Kidney epithelial cell (primary cell): ENCODE results near the gene BCAS3. TPM values are rescaled to one million over a fixed set of nuclear protein-coding genes. Genes with fewer than 3 reads are reported as not detected.

Source experiments
- DNase-seq: peaks from one replicate; pipeline ENCODE4 v3.0.0-alpha.2; 2010; ENCODE audit warnings: low read depth
- H3K27me3 ChIP-seq: 2 replicates; pipeline ENCODE4 v1.6.0; 2011; ENCODE audit warnings: low read length; ENCODE audit not compliant: control insufficient read depth, insufficient read depth
- H3K36me3 ChIP-seq: 2 replicates; pipeline ENCODE4 v1.5.1; 2011; ENCODE audit warnings: low read length; ENCODE audit not compliant: control insufficient read depth, insufficient read depth
- H3K4me3 ChIP-seq: 2 replicates; pipeline ENCODE4 v1.5.1; 2011; ENCODE audit warnings: low read depth, mild to moderate bottlenecking, control low read depth, low read length
- total RNA-seq: library from RNA; depleted of rRNA; stranded (reverse); fragments of >200 nt; gene quantifications from 2 replicates; pipeline ENCODE4 v1.2.3, GENCODE V29; 2015
- TF ChIP-seq, protein P1 (sequence below): IDR thresholded peaks from 2 replicates; pipeline ENCODE4 v1.5.1; 2011; ENCODE audit warnings: mild to moderate bottlenecking, moderate library complexity, low read length, control low read depth, inconsistent platforms; ENCODE audit not compliant: insufficient read depth, poor library complexity, severe bottlenecking

BCAS3 gene
- total RNA-seq, 1 donor from 2014 or later: 26.7 TPM

DNA sequence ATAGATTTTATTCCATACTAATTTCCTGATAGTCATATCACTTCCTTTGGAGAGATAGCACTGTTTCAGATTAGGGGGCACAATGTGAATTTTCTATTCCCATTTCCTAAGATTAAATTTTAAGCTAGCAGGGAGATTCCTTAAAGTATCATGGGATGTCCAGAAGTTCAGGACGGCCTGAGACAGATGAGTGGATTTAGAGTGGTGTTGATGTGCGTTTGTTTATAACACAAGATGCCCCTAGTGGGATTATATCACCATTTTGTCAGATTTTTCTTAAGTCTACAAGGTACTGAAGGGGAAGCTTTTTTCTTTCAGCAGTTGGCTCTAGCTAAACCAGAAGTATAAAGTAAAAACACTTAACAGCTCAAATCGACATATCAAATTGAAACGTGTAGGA, 538.4 kb downstream of the BCAS3 start:
- Histone ChIP-seq H3K4me3 (no peak overlapping the region), H3K36me3 (no peaks in the 10 kb centered on the region), H3K27me3 (no peaks in the 10 kb centered on the region)
- TF ChIP-seq, protein P1, sequence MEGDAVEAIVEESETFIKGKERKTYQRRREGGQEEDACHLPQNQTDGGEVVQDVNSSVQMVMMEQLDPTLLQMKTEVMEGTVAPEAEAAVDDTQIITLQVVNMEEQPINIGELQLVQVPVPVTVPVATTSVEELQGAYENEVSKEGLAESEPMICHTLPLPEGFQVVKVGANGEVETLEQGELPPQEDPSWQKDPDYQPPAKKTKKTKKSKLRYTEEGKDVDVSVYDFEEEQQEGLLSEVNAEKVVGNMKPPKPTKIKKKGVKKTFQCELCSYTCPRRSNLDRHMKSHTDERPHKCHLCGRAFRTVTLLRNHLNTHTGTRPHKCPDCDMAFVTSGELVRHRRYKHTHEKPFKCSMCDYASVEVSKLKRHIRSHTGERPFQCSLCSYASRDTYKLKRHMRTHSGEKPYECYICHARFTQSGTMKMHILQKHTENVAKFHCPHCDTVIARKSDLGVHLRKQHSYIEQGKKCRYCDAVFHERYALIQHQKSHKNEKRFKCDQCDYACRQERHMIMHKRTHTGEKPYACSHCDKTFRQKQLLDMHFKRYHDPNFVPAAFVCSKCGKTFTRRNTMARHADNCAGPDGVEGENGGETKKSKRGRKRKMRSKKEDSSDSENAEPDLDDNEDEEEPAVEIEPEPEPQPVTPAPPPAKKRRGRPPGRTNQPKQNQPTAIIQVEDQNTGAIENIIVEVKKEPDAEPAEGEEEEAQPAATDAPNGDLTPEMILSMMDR: no peak
- no peak for DNase-seq

DNA sequence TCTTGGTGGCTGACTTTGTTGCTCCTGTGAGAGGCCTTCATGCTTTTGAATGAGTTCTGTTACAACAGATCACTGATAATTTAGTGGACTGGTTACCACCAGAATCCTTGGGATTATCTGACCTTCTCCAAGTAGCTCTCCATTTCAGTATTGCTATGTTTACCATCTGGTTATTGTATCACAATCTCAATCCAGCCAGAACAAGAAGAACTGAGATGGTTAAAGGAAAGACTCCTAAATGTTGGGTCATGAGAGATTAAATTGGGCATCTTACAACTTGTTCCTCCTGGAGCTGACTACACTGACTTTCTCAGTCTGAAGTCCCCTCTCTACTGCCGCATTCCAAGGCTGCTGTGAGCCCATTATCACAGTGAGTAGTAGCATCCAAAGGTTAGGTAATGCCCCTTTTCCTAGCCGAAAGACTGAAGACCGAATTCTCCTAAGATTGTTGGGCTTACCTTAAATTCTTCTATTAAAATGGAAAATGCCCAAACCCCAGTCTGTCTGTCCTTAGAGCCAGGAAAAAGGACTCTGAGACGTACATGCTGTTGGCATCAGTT, 540.3 kb downstream of the BCAS3 start:
- DNase-seq: no peak
- Histone ChIP-seq H3K27me3 (no peaks in the 10 kb centered on the region), H3K36me3 (no peaks in the 10 kb centered on the region), H3K4me3 (no peak overlapping the region)
- TF ChIP-seq, protein P1: no peak

DNA sequence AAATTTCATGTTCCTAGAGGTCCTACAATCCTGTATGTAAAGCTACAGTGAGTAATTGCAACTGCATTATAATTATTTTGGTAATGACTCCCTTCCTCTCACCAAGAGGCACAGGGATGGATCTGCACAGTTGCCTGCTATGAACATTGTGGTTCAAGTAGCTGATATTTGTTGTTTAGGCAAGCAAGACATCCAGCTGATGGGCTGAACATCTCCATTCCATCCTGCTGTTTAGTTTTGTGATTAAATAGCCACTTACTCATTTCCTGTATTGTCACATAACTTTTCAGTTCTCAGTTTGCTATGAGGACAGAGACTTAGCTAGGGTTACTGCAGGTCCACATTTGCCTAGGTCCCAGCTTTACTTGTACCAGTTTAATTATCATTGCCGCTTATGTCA, 540.8 kb downstream of the BCAS3 start:
- TF ChIP-seq, protein P1: no peak
- Histone ChIP-seq H3K36me3 (no peaks in the 10 kb centered on the region), H3K4me3 (no peak overlapping the region), H3K27me3 (no peaks in the 10 kb centered on the region)
- no peak for DNase-seq

DNA sequence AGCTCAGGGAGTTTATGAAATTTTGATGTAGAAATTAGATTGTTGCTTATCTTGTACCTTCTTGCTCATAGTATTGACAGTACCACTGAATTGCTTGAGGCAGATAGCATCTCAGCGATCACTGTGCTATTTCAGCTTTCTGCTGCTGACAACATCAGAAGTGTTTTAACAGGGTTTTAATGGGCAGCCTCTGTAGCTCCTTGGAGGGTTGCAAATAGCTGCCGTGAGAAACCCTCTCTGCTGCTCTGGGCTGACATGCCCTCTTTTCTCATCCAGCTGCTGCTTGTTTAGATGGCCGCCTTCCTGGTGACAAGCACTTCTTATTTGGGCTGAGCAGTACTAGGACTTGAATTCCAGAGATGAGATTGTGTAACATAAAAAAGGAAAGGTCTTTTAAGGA, 541.8 kb downstream of the BCAS3 start:
- H3K27me3 ChIP-seq: no peaks in the 10 kb centered on the region
- TF ChIP-seq, protein P1: no peak
- DNase-seq: no peak

DNA sequence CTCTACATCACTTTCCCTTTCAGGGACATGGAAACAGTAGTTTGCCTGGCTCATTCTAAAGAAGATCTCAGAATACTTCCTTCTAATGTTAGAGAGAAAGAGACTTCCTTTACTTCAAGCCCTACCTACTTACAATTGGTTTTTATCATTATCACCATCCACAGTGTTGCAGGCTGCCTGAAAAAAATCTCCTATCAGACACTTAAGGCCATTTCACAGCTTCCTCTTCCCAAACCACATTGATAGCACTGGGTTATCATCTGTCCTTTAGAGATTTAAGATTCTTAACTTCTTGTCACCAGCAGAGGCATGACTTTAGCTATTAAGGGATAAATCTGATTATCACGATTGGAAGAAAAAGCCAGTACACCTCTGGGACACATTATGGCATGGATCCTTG, 543.5 kb downstream of the BCAS3 start:
- no peak for DNase-seq
- no peaks in the 10 kb centered on the region for H3K27me3 ChIP-seq
- H3K36me3 ChIP-seq: no peaks in the 10 kb centered on the region
- TF ChIP-seq, protein P1: no peak
- H3K4me3 ChIP-seq: no peak overlapping the region

More for the DNA sequence above, 541.8 kb downstream of the BCAS3 start:
- Histone ChIP-seq H3K4me3 (no peak overlapping the region), H3K36me3 (no peaks in the 10 kb centered on the region)
